ENCODE results near the gene ATP5F1E. TPM values are rescaled to one million over a fixed set of nuclear protein-coding genes. Genes with fewer than 3 reads are reported as not detected.

The ATP5F1E gene
- total RNA-seq, 2 experiments from 2014 or later: 51.1 to 53.1 TPM

DNA sequence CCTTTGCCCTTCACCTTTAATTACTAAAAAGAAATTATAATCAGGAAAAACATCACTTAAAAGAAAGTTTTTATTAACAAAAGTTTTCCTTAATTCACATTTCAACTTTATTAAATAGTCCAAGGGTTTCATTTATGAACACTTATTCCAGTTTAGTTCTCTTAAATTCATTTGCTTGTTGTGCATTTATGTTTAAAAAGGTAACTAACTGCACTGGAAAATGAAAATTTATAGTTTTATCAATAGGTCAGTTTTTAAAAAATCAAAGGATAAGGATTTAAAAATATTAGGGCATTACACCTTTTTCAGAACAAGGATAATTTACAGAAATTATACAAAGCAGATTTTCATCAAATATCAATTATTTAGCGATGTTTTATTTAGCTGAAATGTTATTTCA, 958 bp upstream of the ATP5F1E start:
- no peak for ATAC-seq (ENCODE audit: poor library complexity)
- H3K27ac ChIP-seq (ENCODE audit: low read depth in 1 of 2, low read length in 2 of 2): peak overlapping the region; percentile 81 to 86
- CTCF ChIA-PET: interaction anchor here (0.9 to 1.4 kb wide), 3 partner anchors 11 to 175 kb away, joined by 3 to 4 read pairs (median 3); no protein-coding TSS in a partner anchor
- H3K4me3 Mint-ChIP-seq: peak overlapping the region; percentile 87
- intact Hi-C loops (cut with DNase I, micrococcal nuclease): loop anchor here (2.0 to 5.0 kb wide), 5 partner anchors 52 to 646 kb away; partner anchors contain the start of genes NELFCD (in 1 of the 2) and VAPB (in 1 of the 2)
- H3K9me3 Mint-ChIP-seq: no peaks in the 10 kb centered on the region
- peaks cover 24% of the 10 kb centered on the region for H3K4me1 ChIP-seq (ENCODE audit: insufficient read depth, low read length)
- H3K27me3 ChIP-seq (ENCODE audit: control insufficient read depth in 1 of 2, insufficient read depth in 2 of 2, low read length in 2 of 2): no peaks in the 10 kb centered on the region
- H3K36me3 ChIP-seq (ENCODE audit: insufficient read depth, low read length): peaks cover 59% of the 10 kb centered on the region
- POLR2A ChIA-PET: interaction anchor here (0.7 to 4.1 kb wide), 13 partner anchors 9 to 726 kb away, joined by 3 to 67 read pairs (median 6); partner anchors contain the start of genes PRELID3B and STX16
- peak overlapping the region; percentile 76 for H3K4me3 ChIP-seq (ENCODE audit: low read length)
- TF ChIP-seq, protein P1, sequence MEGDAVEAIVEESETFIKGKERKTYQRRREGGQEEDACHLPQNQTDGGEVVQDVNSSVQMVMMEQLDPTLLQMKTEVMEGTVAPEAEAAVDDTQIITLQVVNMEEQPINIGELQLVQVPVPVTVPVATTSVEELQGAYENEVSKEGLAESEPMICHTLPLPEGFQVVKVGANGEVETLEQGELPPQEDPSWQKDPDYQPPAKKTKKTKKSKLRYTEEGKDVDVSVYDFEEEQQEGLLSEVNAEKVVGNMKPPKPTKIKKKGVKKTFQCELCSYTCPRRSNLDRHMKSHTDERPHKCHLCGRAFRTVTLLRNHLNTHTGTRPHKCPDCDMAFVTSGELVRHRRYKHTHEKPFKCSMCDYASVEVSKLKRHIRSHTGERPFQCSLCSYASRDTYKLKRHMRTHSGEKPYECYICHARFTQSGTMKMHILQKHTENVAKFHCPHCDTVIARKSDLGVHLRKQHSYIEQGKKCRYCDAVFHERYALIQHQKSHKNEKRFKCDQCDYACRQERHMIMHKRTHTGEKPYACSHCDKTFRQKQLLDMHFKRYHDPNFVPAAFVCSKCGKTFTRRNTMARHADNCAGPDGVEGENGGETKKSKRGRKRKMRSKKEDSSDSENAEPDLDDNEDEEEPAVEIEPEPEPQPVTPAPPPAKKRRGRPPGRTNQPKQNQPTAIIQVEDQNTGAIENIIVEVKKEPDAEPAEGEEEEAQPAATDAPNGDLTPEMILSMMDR (IDR thresholded peaks at IDR 0.05): no peak
- H3K4me1 Mint-ChIP-seq (ENCODE audit: low read depth): peaks cover 61% of the 10 kb centered on the region
- H3K36me3 Mint-ChIP-seq (ENCODE audit: low read depth): peaks cover 88% of the 10 kb centered on the region
- peak overlapping the region; percentile 87 for H3K27ac Mint-ChIP-seq
- no peaks in the 10 kb centered on the region for H3K9me3 ChIP-seq (ENCODE audit: control insufficient read depth in 1 of 2, insufficient read depth in 1 of 2, low read length in 2 of 2)
- H3K27me3 Mint-ChIP-seq: no peaks in the 10 kb centered on the region
- no peak for DNase-seq

DNA sequence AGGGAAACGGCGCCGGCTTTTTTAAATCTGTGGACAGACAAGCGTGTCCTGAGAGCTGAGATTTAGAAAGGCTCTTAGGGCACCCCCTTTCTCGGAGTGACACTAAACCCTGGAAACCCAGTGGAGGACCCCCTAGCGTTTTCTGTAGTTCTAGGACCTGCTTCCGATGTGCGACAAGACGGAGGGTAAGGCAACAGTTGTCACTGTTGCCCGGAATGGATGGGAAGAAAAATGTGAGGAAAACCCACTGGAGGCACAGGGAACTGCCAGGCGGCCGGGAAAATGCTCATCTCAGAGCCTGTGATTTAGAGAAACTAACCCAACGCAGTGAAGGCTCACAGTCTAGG, 551 bp upstream of the ATP5F1E start:
- H3K9me3 ChIP-seq (ENCODE audit: control insufficient read depth in 1 of 2, insufficient read depth in 1 of 2, low read length in 2 of 2): no peaks in the 10 kb centered on the region
- H3K9me3 Mint-ChIP-seq: no peaks in the 10 kb centered on the region
- H3K4me1 ChIP-seq (ENCODE audit: insufficient read depth, low read length): peaks cover 27% of the 10 kb centered on the region
- H3K27ac Mint-ChIP-seq: peak overlapping the region; percentile 87
- H3K27me3 ChIP-seq (ENCODE audit: control insufficient read depth in 1 of 2, insufficient read depth in 2 of 2, low read length in 2 of 2): no peaks in the 10 kb centered on the region
- TF ChIP-seq, protein P1 (IDR thresholded peaks at IDR 0.05): no peak
- peak overlapping the region; percentile 87 for H3K4me3 Mint-ChIP-seq
- DNase-seq (no peak), ATAC-seq (ENCODE audit: poor library complexity) (no peak)
- intact Hi-C loops (cut with DNase I, micrococcal nuclease): loop anchor here (1.0 to 5.0 kb wide), 6 partner anchors 10 to 645 kb away; partner anchors contain the start of genes PRELID3B (in 2 of the 2), NELFCD (in 1 of the 2) and VAPB (in 1 of the 2)
- H3K27me3 Mint-ChIP-seq: no peaks in the 10 kb centered on the region
- H3K4me3 ChIP-seq (ENCODE audit: low read length): peak overlapping the region; percentile 76
- H3K36me3 ChIP-seq (ENCODE audit: insufficient read depth, low read length): peaks cover 59% of the 10 kb centered on the region
- peaks cover 61% of the 10 kb centered on the region for H3K4me1 Mint-ChIP-seq (ENCODE audit: low read depth)
- peaks cover 88% of the 10 kb centered on the region for H3K36me3 Mint-ChIP-seq (ENCODE audit: low read depth)
- CTCF ChIA-PET: interaction anchor here (0.9 to 2.0 kb wide), 9 partner anchors 11 to 189 kb away, joined by 3 to 5 read pairs (median 4); no protein-coding TSS in a partner anchor
- peak overlapping the region; percentile 81 to 86 for H3K27ac ChIP-seq (ENCODE audit: low read depth in 1 of 2, low read length in 2 of 2)
- POLR2A ChIA-PET: interaction anchor here (0.6 to 4.1 kb wide), 34 partner anchors 9 to 726 kb away, joined by 3 to 67 read pairs (median 6); partner anchors contain the start of genes NELFCD, PRELID3B, STX16 and TUBB1

DNA sequence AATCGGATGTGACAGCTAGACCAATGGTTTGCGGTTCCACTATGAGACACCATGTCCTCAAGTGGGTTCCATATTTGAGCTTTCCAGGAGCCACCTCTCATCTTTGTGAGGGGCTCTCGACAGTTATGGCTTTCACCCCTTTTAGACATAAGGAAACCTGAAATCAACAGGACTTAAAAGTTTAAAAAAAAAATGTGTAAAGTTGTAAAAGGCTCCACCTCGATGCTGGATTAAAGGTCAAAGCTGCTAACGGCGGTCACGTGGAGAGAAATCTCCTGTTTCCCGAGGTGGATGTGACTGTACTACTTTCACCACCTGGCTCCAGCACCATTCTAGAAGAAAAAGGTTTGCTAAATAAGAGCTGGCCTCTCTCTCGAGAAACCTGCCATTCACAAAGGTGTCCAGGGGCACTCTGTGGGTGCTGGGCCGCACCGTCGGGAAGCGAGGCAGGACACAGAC, 542 bp downstream of the ATP5F1E start:
- ATAC-seq (ENCODE audit: poor library complexity) (no peak), DNase-seq (peak in 3 of 14 experiments; percentile 45 to 69 (median 53))
- H3K27ac Mint-ChIP-seq: peak overlapping the region; percentile 87
- ChIA-PET POLR2A (interaction anchor here (0.6 to 4.1 kb wide), 30 partner anchors 11 to 407 kb away, joined by 3 to 67 read pairs (median 6); partner anchors contain the start of genes NELFCD, PRELID3B, STX16 and TUBB1), CTCF (interaction anchor here (0.8 to 2.0 kb wide), 8 partner anchors 13 to 190 kb away, joined by 3 to 5 read pairs (median 4); no protein-coding TSS in a partner anchor)
- H3K4me1 Mint-ChIP-seq (ENCODE audit: low read depth): peaks cover 61% of the 10 kb centered on the region
- peaks cover 88% of the 10 kb centered on the region for H3K36me3 Mint-ChIP-seq (ENCODE audit: low read depth)
- peak overlapping the region; percentile 47 to 86 for H3K27ac ChIP-seq (ENCODE audit: low read depth in 1 of 2, low read length in 2 of 2)
- intact Hi-C loops (cut with DNase I, micrococcal nuclease): loop anchor here (1.0 to 5.0 kb wide), 8 partner anchors 11 to 644 kb away; partner anchors contain the start of genes NELFCD (in 2 of the 2), PRELID3B (in 2 of the 2) and VAPB (in 1 of the 2)
- no peaks in the 10 kb centered on the region for H3K9me3 Mint-ChIP-seq
- H3K27me3 ChIP-seq (ENCODE audit: control insufficient read depth in 1 of 2, insufficient read depth in 2 of 2, low read length in 2 of 2): no peaks in the 10 kb centered on the region
- H3K9me3 ChIP-seq (ENCODE audit: control insufficient read depth in 1 of 2, insufficient read depth in 1 of 2, low read length in 2 of 2): no peaks in the 10 kb centered on the region
- peak overlapping the region; percentile 76 for H3K4me3 ChIP-seq (ENCODE audit: low read length)
- H3K4me1 ChIP-seq (ENCODE audit: insufficient read depth, low read length): peaks cover 35% of the 10 kb centered on the region
- peak overlapping the region; percentile 97 for H3K4me3 Mint-ChIP-seq
- TF ChIP-seq, protein P1 (IDR thresholded peaks at IDR 0.05): no peak
- peaks cover 60% of the 10 kb centered on the region for H3K36me3 ChIP-seq (ENCODE audit: insufficient read depth, low read length)
- H3K27me3 Mint-ChIP-seq: no peaks in the 10 kb centered on the region

All from CD4-positive, alpha-beta T cell (primary cell).